Smooth muscle cell (in vitro differentiated cells): ENCODE data around the gene FNIP1. TPM values are rescaled to one million over a fixed set of nuclear protein-coding genes. Genes with fewer than 3 reads are reported as not detected.

ENCODE experiments used
- DNase-seq: peaks from one replicate; lab custom pipeline; 2025; ENCODE audit not compliant: unreplicated experiment; lab: John Stamatoyannopoulos, UW
- H2AFZ ChIP-seq: fragments of 200-600 bp; sonication (generic); 2 replicates; pipeline ENCODE4 v1.6.0; 2016; ENCODE audit warnings: antibody characterized with exemption, low read depth, mild to moderate bottlenecking
- H3F3A ChIP-seq: fragments of 200-600 bp; sonication (generic); 2 replicates; pipeline ENCODE4 v1.6.0; 2017; ENCODE audit warnings: antibody characterized with exemption, low read depth
- H3K27ac ChIP-seq: fragments of 200-600 bp; sonication (generic); 2 replicates; pipeline ENCODE4 v1.5.1; 2016; ENCODE audit warnings: low read depth, mild to moderate bottlenecking
- H3K27me3 ChIP-seq: fragments of 200-600 bp; sonication (generic); 2 replicates; pipeline ENCODE4 v1.6.1; 2016; ENCODE audit warnings: low read depth, mild to moderate bottlenecking
- H3K36me3 ChIP-seq: fragments of 200-600 bp; sonication (generic); 2 replicates; pipeline ENCODE4 v1.5.1; 2016; ENCODE audit warnings: low read depth
- H3K4me1 ChIP-seq: fragments of 200-600 bp; sonication (generic); 2 replicates; pipeline ENCODE4 v1.5.1; 2016; ENCODE audit warnings: low read depth
- H3K4me2 ChIP-seq: fragments of 200-600 bp; sonication (generic); 2 replicates; pipeline ENCODE4 v1.6.0; 2016; ENCODE audit warnings: mild to moderate bottlenecking
- H3K4me3 ChIP-seq: fragments of 200-600 bp; sonication (generic); 2 replicates; pipeline ENCODE4 v1.5.1; 2016; ENCODE audit warnings: mild to moderate bottlenecking
- H3K79me2 ChIP-seq: fragments of 200-600 bp; sonication (generic); 2 replicates; pipeline ENCODE4 v1.6.0; 2016; ENCODE audit warnings: low read depth, mild to moderate bottlenecking
- H3K9ac ChIP-seq: fragments of 200-600 bp; sonication (generic); 2 replicates; pipeline ENCODE4 v1.6.0; 2016; ENCODE audit warnings: low read depth
- H3K9me3 ChIP-seq: fragments of 200-600 bp; sonication (generic); replicated peaks from 2 replicates; pipeline ENCODE4 v1.5.1; 2016; ENCODE audit warnings: low read depth
- H4K20me1 ChIP-seq: fragments of 200-600 bp; sonication (generic); 2 replicates; pipeline ENCODE4 v1.6.0; 2016; ENCODE audit warnings: low read depth
- CTCF ChIP-seq: fragments of 200-600 bp; sonication (generic); IDR thresholded peaks from 2 replicates; pipeline ENCODE4 v1.5.1; 2017; ENCODE audit warnings: borderline replicate concordance, mild to moderate bottlenecking, antibody characterized with exemption; ENCODE audit not compliant: insufficient read depth, poor library complexity, severe bottlenecking
- WGBS: methylation state at CpG from one replicate; pipeline ENCODE4 v1.1.7; 2016; ENCODE audit warnings: low lambda C conversion rate; 5-methylcytosine and 5-hydroxymethylcytosine counted together
- polyA plus RNA-seq: library from polyadenylated mRNA; unstranded; fragments of >200 nt; fragmentation: Nextera tagmentation; extraction: Ambion mirVana; gene quantifications from 2 replicates; pipeline ENCODE4 v1.2.1, GENCODE V29; 2016
- total RNA-seq: library from RNA; depleted of rRNA; stranded (reverse); fragments of >200 nt; gene quantifications from 2 replicates; pipeline ENCODE4 v1.2.3, GENCODE V29; 2014

FNIP1 gene
- total and polyA plus RNA-seq, 2 experiments from 2014 or later, result 8.8 to 47.4 TPM

DNA sequence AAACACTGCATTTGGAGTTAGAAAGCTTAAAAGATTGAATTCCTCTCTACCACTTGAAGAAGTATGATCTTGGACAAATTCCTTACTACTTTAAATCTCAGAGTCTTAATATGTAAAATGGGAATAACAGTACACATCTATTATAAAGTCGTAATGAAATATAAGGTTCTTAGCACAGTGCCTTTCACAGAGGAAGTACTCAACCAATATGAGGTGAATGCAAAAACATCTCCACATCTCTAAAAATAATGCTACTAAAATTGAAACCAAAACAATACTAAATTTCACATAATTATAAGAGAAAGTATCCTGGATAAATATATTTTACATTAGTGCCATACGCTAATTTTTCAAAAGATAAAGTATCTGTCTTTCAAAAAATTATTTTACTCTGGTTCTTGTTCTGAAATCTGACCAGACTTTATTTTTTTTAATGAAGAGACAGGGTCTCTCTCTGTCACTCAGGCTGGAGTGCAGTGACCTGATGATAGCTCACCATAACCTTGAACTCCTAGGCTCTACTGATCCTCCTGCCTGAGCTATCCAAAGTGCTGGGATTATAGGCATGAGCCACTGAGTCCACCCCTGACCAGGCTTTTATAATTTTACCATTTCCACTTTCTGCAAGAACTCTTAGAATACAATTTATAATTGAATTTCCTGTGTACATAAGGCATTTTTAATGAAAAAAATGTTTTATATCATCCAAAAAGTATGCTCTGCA lies 21.3 kb upstream of the FNIP1 start:
- no peaks in the 10 kb centered on the region for H4K20me1 ChIP-seq
- DNase-seq, result no peak
- no peaks in the 10 kb centered on the region for H3F3A ChIP-seq
- H2AFZ ChIP-seq, result no peak overlapping the region
- H3K9me3 ChIP-seq, result no peaks in the 10 kb centered on the region
- H3K27ac ChIP-seq, result no peak overlapping the region
- TF ChIP-seq CTCF, result no peak
- H3K4me2 ChIP-seq, result no peak overlapping the region
- H3K36me3 ChIP-seq, result no peaks in the 10 kb centered on the region
- no peak overlapping the region for H3K4me3 ChIP-seq
- no peaks in the 10 kb centered on the region for H3K27me3 ChIP-seq
- H3K9ac ChIP-seq, result no peak overlapping the region
- 98% methylated on average over 2 of the region's 2 CpGs for WGBS
- H3K79me2 ChIP-seq, result no peaks in the 10 kb centered on the region
- H3K4me1 ChIP-seq, result no peaks in the 10 kb centered on the region

GRCh38 chr5:131814990-131815389 lies 18.2 kb upstream of the FNIP1 start:
- no peak overlapping the region for H3K4me2 ChIP-seq

DNA sequence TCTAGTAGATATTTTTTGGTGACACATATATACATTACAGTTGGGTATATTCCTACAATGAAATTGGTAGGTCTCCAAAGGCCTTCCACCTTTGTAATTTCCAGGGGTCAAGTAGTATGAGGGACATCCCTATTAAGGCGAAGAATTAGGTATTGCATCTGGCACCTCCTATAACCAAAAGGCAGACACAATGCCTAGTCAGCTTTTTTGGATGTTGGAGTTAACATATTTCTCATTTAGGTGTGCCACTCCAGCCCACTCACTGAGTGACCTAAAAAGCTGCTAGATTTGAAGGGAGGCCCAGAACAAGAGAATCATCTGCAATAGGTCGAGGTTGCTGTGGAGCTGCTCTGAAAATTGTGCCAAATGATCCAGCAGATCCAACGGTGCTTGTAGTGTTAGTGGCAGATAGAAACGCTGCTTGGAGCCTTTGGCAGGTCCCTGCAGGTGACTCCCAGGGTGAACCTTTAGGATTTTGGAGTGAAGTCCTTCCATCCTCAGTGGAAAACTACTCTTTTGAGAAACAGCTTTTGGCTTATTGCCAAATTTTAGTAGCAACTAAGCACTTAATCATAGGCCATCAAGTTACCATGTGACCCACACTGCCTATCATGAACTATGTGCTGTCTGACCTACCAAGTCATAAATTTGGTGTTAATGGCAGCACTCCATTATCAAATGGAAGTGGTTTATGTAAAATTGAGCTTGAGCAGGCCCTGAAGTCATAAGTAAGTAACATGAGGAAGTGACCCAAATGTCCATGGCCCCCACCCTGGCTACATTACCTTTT lies 15.7 kb upstream of the FNIP1 start:
- Histone ChIP-seq H3K79me2 (no peaks in the 10 kb centered on the region), H3K27me3 (no peaks in the 10 kb centered on the region), H3K9me3 (no peaks in the 10 kb centered on the region), H3K27ac (no peak overlapping the region), H3K4me3 (no peak overlapping the region), H3K9ac (no peak overlapping the region), H3F3A (no peaks in the 10 kb centered on the region), H4K20me1 (no peaks in the 10 kb centered on the region), H3K36me3 (no peaks in the 10 kb centered on the region), H3K4me2 (no peak overlapping the region), H2AFZ (no peak overlapping the region), H3K4me1 (no peaks in the 10 kb centered on the region)
- 89% methylated on average over 4 of the region's 4 CpGs for WGBS
- DNase-seq, result no peak
- TF ChIP-seq CTCF, result no peak

More at GRCh38 chr5:131814990-131815389, 18.2 kb upstream of the FNIP1 start:
- TF ChIP-seq CTCF, result no peak
- 40% methylated on average over 2 of the region's 2 CpGs for WGBS
- Histone ChIP-seq H3K27me3 (no peaks in the 10 kb centered on the region), H4K20me1 (no peaks in the 10 kb centered on the region), H3K4me3 (no peak overlapping the region), H3K4me1 (no peaks in the 10 kb centered on the region), H3K9ac (no peak overlapping the region), H2AFZ (no peak overlapping the region), H3K9me3 (no peaks in the 10 kb centered on the region), H3K36me3 (no peaks in the 10 kb centered on the region), H3F3A (no peaks in the 10 kb centered on the region), H3K79me2 (no peaks in the 10 kb centered on the region), H3K27ac (no peak overlapping the region)
- DNase-seq, result no peak
